Lower lobe of right lung (tissue), 2 donors: Measurements from ENCODE around the gene TRIM14. TPM values are rescaled to one million over a fixed set of nuclear protein-coding genes. Genes with fewer than 3 reads are reported as not detected.

Experiments used
- ATAC-seq, 2 donors: fragments of 200-7000 bp; cut with Tn5 transposase; one replicate each; pipeline ENCODE4 v1.9.1; 2020 to 2022; ENCODE audit warnings: mild to moderate bottlenecking in 2 of 2, moderate library complexity in 2 of 2
- DNase-seq: peaks from one replicate; pipeline ENCODE4 v3.0.0-alpha.2; 2020
- H3K27ac ChIP-seq: fragments of 200-600 bp; one replicate; pipeline ENCODE4 v1.8.0; 2022
- H3K27me3 ChIP-seq: fragments of 200-600 bp; one replicate; pipeline ENCODE4 v1.8.0; 2022; ENCODE audit warnings: low read depth
- H3K36me3 ChIP-seq: fragments of 200-600 bp; one replicate; pipeline ENCODE4 v1.8.0; 2022; ENCODE audit warnings: mild to moderate bottlenecking
- H3K4me1 ChIP-seq: fragments of 200-600 bp; one replicate; pipeline ENCODE4 v1.8.0; 2022
- H3K4me3 ChIP-seq: fragments of 200-600 bp; one replicate; pipeline ENCODE4 v1.8.0; 2022; ENCODE audit warnings: mild to moderate bottlenecking
- H3K9me3 ChIP-seq: fragments of 200-600 bp; one replicate; pipeline ENCODE4 v1.8.0; 2022
- intact Hi-C: fragments of 100-400 bp; cut with DNase I; formaldehyde crosslinking; loops from one replicate; pipeline ENCODE4 v1.11.0; 2022
- total RNA-seq: library from RNA; stranded (reverse); fragmentation: NEBNext Ultra II Directional; extraction: Animal tissue kit (Norgen Biotek cat#: 25700); gene quantifications from one replicate; pipeline ENCODE4 v1.2.1, GENCODE V29; 2021
- TF ChIP-seq, protein P1 (sequence below): fragments of 200-600 bp; IDR thresholded peaks from one replicate; pipeline ENCODE4 v1.8.0; 2022; ENCODE audit warnings: antibody characterized with exemption, mild to moderate bottlenecking
- donor health status: DM: no; HTN: yes; CAD: no; lungs with severe emphysema.

The TRIM14 gene
- total RNA-seq, 1 donor from 2014 or later, result 82.5 TPM

DNA sequence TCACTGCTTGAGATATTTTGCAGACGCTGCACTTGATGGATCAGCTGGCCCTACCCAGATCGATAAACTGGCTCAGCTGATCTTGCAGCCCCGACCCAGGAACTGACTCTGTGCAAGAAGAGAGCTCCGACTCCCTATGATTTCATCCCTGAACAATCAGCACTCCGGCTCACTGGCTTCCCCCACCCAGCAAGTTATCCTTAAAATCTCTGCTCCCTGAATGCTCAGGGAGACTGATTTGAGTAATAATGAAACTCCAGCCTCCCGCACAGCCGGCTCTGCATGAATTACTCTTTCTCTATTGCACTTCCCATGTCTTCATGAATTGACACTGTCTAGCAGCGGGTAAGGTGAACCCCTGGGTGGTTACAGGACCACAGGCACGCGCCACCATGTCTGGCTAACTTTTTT is 79.4 kb downstream of the TRIM14 start:
- Histone ChIP-seq H3K27me3 (no peaks in the 10 kb centered on the region), H3K27ac (no peak overlapping the region), H3K4me3 (no peak overlapping the region), H3K4me1 (peaks cover 13% of the 10 kb centered on the region), H3K9me3 (no peaks in the 10 kb centered on the region), H3K36me3 (no peaks in the 10 kb centered on the region)
- no peak for DNase-seq
- intact Hi-C loops, result loop anchor here (10.0 kb wide), 1 partner anchor 115 kb away; the partner anchor contains the start of gene TRMO
- ATAC-seq, result no peak
- TF ChIP-seq, protein P1, sequence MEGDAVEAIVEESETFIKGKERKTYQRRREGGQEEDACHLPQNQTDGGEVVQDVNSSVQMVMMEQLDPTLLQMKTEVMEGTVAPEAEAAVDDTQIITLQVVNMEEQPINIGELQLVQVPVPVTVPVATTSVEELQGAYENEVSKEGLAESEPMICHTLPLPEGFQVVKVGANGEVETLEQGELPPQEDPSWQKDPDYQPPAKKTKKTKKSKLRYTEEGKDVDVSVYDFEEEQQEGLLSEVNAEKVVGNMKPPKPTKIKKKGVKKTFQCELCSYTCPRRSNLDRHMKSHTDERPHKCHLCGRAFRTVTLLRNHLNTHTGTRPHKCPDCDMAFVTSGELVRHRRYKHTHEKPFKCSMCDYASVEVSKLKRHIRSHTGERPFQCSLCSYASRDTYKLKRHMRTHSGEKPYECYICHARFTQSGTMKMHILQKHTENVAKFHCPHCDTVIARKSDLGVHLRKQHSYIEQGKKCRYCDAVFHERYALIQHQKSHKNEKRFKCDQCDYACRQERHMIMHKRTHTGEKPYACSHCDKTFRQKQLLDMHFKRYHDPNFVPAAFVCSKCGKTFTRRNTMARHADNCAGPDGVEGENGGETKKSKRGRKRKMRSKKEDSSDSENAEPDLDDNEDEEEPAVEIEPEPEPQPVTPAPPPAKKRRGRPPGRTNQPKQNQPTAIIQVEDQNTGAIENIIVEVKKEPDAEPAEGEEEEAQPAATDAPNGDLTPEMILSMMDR, result no peak

DNA sequence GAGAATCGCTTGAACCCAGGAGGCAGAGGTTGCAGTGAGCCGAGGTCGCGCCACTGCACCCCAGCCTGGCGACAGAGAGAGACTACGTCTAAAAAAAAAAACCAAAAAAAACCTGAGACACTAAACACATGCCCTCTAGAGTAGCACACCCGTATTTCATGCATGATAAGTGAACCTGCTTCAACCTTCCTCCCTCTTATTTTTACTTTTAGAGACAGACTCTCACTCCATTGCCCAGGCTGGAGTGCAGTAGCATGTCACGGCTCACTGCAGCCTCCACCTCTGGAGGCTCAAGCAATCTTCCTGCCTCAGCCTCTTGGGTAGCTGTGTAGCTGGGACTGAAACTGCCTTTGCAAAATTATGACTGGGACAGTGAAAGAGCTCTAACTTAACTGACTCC is 80.1 kb downstream of the TRIM14 start:
- H3K27me3 ChIP-seq, result no peaks in the 10 kb centered on the region
- intact Hi-C loops, result loop anchor here (10.0 kb wide), 1 partner anchor 114 kb away; the partner anchor contains the start of gene TRMO
- no peak overlapping the region for H3K4me3 ChIP-seq
- no peaks in the 10 kb centered on the region for H3K9me3 ChIP-seq
- peaks cover 13% of the 10 kb centered on the region for H3K4me1 ChIP-seq
- no peak overlapping the region for H3K27ac ChIP-seq
- H3K36me3 ChIP-seq, result no peaks in the 10 kb centered on the region
- no peak for ATAC-seq
- TF ChIP-seq, protein P1, result no peak
- DNase-seq, result no peak

DNA sequence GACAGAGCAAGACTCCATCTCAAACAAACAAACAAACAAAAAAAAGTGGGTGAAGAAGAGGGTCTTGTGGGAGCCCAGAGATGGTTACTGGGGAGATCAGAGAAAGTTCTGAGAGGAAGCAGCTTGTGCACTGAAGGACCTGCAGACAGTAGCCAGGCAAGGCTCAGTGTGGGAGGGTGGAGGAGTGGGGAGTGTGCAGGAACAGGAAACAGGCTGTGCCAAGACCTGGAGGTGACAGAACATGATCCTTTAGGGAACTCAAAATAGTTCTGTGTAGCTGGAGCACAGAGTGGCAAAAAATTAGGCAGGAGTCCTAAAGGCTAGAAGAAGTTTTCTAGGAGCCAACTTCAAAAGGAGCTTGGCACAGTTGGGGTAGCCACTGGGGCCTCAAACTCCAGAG is 81.7 kb downstream of the TRIM14 start:
- Histone ChIP-seq H3K4me3 (no peak overlapping the region), H3K9me3 (no peaks in the 10 kb centered on the region), H3K27me3 (no peaks in the 10 kb centered on the region), H3K27ac (peak overlapping the region; percentile 25), H3K4me1 (peaks cover 13% of the 10 kb centered on the region), H3K36me3 (no peaks in the 10 kb centered on the region)
- ATAC-seq (peak; percentile 68 to 81), DNase-seq (peak; percentile 56)
- intact Hi-C loops, result loop anchor here (10.0 kb wide), 1 partner anchor 113 kb away; the partner anchor contains the start of gene TRMO
- TF ChIP-seq, protein P1, result no peak

DNA sequence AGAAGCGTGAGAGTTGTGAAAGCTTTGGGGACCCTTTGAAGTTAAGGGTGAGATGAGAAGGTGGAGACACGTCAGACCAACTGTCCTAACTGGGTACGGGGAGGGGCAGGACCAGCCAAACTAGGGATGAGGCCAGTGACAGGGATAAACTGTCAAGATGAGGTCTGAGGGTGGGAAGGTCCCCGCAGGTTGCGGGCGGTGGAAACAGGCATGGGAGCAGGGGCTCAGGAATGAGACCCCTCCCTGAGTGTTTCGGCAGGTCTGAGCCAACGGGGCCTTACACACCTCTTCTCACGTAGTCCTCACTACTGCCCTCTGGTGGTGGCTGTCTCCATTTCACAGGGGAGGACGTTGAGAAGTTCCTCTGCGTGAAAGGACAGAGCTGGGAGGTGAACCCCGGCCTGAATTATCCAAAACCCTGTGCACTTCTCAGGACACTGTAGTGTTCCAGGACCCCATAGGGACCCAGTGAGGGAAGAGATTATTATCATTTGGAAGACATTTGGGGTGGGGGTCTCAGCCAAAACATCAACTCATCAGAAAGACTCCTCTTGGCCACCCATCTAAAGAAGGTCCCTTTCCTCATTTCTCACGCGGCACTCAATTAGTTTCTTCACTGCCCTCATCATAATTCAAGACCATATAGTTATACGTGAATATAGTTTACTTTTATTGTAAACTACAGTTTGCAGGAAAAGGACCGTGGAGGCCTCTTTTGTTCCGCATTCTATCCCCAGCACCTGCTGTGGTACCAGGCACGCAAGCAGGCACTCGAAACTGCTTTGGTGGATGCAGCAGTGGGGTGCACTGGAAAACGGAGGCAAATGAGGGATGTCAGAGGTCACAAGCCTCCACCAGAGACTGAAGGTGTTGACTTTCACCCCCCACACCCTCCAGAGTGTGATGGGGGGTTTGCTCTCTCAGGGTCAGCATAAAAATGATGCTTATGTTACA is 84.2 kb downstream of the TRIM14 start:
- peak; percentile 84 for DNase-seq
- intact Hi-C loops, result loop anchor here (10.0 kb wide), 1 partner anchor 110 kb away; the partner anchor contains the start of gene TRMO
- Histone ChIP-seq H3K9me3 (no peaks in the 10 kb centered on the region), H3K4me1 (peaks cover 13% of the 10 kb centered on the region), H3K27ac (no peak overlapping the region), H3K4me3 (no peak overlapping the region), H3K36me3 (no peaks in the 10 kb centered on the region), H3K27me3 (no peaks in the 10 kb centered on the region)
- TF ChIP-seq, protein P1, result peak; percentile 86
- peak; percentile 90 to 94 for ATAC-seq

DNA sequence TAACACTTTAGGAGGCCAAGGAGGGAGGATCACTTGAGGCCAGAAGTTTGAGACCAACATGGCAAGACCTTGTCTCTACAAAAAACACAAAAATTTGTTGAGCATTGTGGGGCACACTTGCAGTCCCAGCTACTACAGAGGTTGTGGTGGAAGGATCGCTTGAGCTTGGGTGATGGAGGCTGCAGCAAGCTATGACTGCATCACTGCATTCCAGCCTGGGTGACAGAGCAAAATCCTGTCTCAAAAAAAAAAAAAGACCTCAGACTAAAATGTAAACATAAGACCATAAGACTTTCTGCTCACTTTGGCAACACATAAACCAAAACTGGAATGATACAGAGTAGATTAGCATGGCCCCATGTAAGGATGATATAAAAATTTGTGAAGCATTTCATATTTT is 87.1 kb downstream of the TRIM14 start:
- no peak for ATAC-seq
- no peaks in the 10 kb centered on the region for H3K9me3 ChIP-seq

More for the DNA sequence above, 87.1 kb downstream of the TRIM14 start:
- peaks cover 2% of the 10 kb centered on the region for H3K4me1 ChIP-seq
- intact Hi-C loops, result loop anchor here (10.0 kb wide), 1 partner anchor 107 kb away; the partner anchor contains the start of gene TRMO
- no peaks in the 10 kb centered on the region for H3K27me3 ChIP-seq
- TF ChIP-seq, protein P1, result no peak
- H3K27ac ChIP-seq, result no peak overlapping the region
- no peak overlapping the region for H3K4me3 ChIP-seq
- H3K36me3 ChIP-seq, result no peaks in the 10 kb centered on the region
- DNase-seq, result no peak
